B cell (primary cell): ENCODE results near the gene GLIS1. TPM values are rescaled to one million over a fixed set of nuclear protein-coding genes. Genes with fewer than 3 reads are reported as not detected.

Experiments used
- ATAC-seq: fragments of 200-7000 bp; cut with Tn5 transposase; one replicate; pipeline ENCODE4 v1.10.0; 2021; ENCODE audit warnings: low read depth, mild to moderate bottlenecking, moderate number of reproducible peaks, moderate library complexity
- CTCF ChIA-PET: fragments of 350-600 bp; sonication (Branson Sonifier 250); formaldehyde crosslinking; loops from one replicate; lab custom pipeline; 2021; ENCODE audit warnings: antibody characterized with exemption, inconsistent platforms; lab: Charles Lee
- POLR2A ChIA-PET: fragments of 350-600 bp; sonication (Branson Sonifier 250); formaldehyde crosslinking; loops from one replicate; lab custom pipeline; 2021; ENCODE audit warnings: antibody characterized with exemption; lab: Charles Lee
- DNase-seq: peaks from one replicate; pipeline ENCODE4 v3.0.0; 2013
- H2AFZ ChIP-seq: 2 replicates; pipeline ENCODE4 v1.6.1; 2012; ENCODE audit warnings: mild to moderate bottlenecking, low read depth, low read length; ENCODE audit not compliant: insufficient read depth, poor library complexity, severe bottlenecking
- H3K27ac ChIP-seq, 2 donors: 1 replicate in 1 of 2; 2 replicates in 1 of 2; pipeline ENCODE4 v1.5.1; 2012 to 2013; ENCODE audit warnings: low read length in 2 of 2, mild to moderate bottlenecking in 2 of 2, moderate library complexity in 1 of 2
- H3K27me3 ChIP-seq, 4 experiments: fragments of 200-600 bp in 1 of 4; sonication (generic) in 1 of 4; replicated peaks in 1 of 4; 1 replicate in 2 of 4; 2 replicates in 2 of 4; pipeline versions ENCODE4 v1.6.1 to v1.7.0; 2013 to 2016; ENCODE audit warnings: low read length in 3 of 4, mild to moderate bottlenecking in 2 of 4, mixed read lengths in 1 of 4, moderate library complexity in 1 of 4; ENCODE audit not compliant: insufficient read depth in 4 of 4, control insufficient read depth in 3 of 4; ENCODE audit errors: control extremely low read depth in 1 of 4
- H3K36me3 ChIP-seq, 2 experiments: replicated peaks in 1 of 2; 1 replicate in 1 of 2; 2 replicates in 1 of 2; pipeline versions ENCODE4 v1.6.1 to v1.7.1; 2013; ENCODE audit warnings: low read length in 1 of 2; ENCODE audit not compliant: insufficient read depth in 2 of 2, control insufficient read depth in 1 of 2; ENCODE audit errors: control extremely low read depth in 1 of 2, extremely low read depth in 1 of 2
- H3K4me1 ChIP-seq, 2 donors: fragments of 200-600 bp in 1 of 2; sonication (generic) in 1 of 2; 1 replicate in 1 of 2; 2 replicates in 1 of 2; pipeline versions ENCODE4 v1.5.1 to v1.6.1; 2013 to 2017; ENCODE audit warnings: low read length in 2 of 2; ENCODE audit not compliant: control insufficient read depth in 2 of 2, insufficient read depth in 2 of 2
- H3K4me2 ChIP-seq: replicated peaks from 2 replicates; pipeline ENCODE3; 2012; ENCODE audit warnings: mild to moderate bottlenecking, low read depth, low read length; ENCODE audit not compliant: poor library complexity, severe bottlenecking
- H3K4me3 ChIP-seq, 5 experiments: fragments of 200-600 bp in 1 of 5; sonication (generic) in 1 of 5; 1 replicate in 3 of 5; 2 replicates in 2 of 5; pipeline versions ENCODE4 v1.5.1 to v1.7.0; 2011 to 2016; ENCODE audit warnings: low read length in 4 of 5, mild to moderate bottlenecking in 4 of 5, low read depth in 2 of 5, control low read depth in 1 of 5, moderate library complexity in 1 of 5; ENCODE audit not compliant: insufficient read depth in 1 of 5; ENCODE audit errors: control extremely low read depth in 1 of 5, extremely low read depth in 1 of 5
- H3K79me2 ChIP-seq: fragments of 200-600 bp; sonication (generic); one replicate; pipeline ENCODE4 v1.6.0; 2016; ENCODE audit warnings: low read length; ENCODE audit not compliant: control insufficient read depth, insufficient read depth
- H3K9ac ChIP-seq: fragments of 200-600 bp; sonication (generic); 2 replicates; pipeline ENCODE4 v1.6.1; 2017; ENCODE audit warnings: mild to moderate bottlenecking, low read length, moderate library complexity
- H3K9me3 ChIP-seq, 3 donors: one replicate each; pipeline versions ENCODE4 v1.6.1 to v1.7.1; 2013; ENCODE audit warnings: low read length in 2 of 3; ENCODE audit not compliant: control insufficient read depth in 2 of 3, insufficient read depth in 1 of 3; ENCODE audit errors: control extremely low read depth in 1 of 3
- H4K20me1 ChIP-seq: 2 replicates; pipeline ENCODE4 v1.6.0; 2012; ENCODE audit warnings: mild to moderate bottlenecking, low read length; ENCODE audit not compliant: insufficient read depth, control insufficient read depth, poor library complexity, severe bottlenecking
- H3K27ac Mint-ChIP-seq: one replicate; pipeline ENCODE4 v1.8.0; 2021; ENCODE audit warnings: mixed read lengths
- H3K27me3 Mint-ChIP-seq: one replicate; pipeline ENCODE4 v1.8.0; 2021; ENCODE audit warnings: mixed read lengths
- H3K4me1 Mint-ChIP-seq: one replicate; pipeline ENCODE4 v1.8.0; 2021; ENCODE audit warnings: mixed read lengths
- H3K4me3 Mint-ChIP-seq: one replicate; pipeline ENCODE4 v1.8.0; 2021; ENCODE audit warnings: mixed read lengths
- H3K9me3 Mint-ChIP-seq: one replicate; pipeline ENCODE4 v1.8.0; 2022; ENCODE audit warnings: mixed read lengths; ENCODE audit not compliant: insufficient read depth
- CTCF ChIP-seq: fragments of 200-600 bp; IDR thresholded peaks from one replicate; pipeline ENCODE4 v1.8.0; 2022; ENCODE audit warnings: antibody characterized with exemption, mild to moderate bottlenecking
- EZH2 ChIP-seq: IDR thresholded peaks from 2 replicates; pipeline ENCODE4 v1.6.1; 2012; ENCODE audit warnings: borderline replicate concordance, low read depth, mild to moderate bottlenecking, moderate library complexity, low read length; ENCODE audit not compliant: insufficient read depth, poor library complexity, severe bottlenecking
- WGBS: methylation state at CpG from one replicate; pipeline ENCODE4 v1.1.5; 2013; ENCODE audit warnings: missing lambda C conversion rate; ENCODE audit not compliant: insufficient coverage; 5-methylcytosine and 5-hydroxymethylcytosine counted together
- intact Hi-C: fragments of 100-400 bp; cut with micrococcal nuclease; formaldehyde crosslinking; loops from one replicate; pipeline ENCODE4 v1.10.0; 2022
- polyA plus RNA-seq: library from polyadenylated mRNA; depleted of rRNA; stranded (reverse); fragments of >200 nt; gene quantifications from 2 replicates; pipeline ENCODE4 v1.2.3, GENCODE V29; 2012
- total RNA-seq, 2 donors: library from RNA; stranded (reverse); fragments of 120-200 nt in 1 of 2; gene quantifications; 1 replicate in 1 of 2; 2 replicates in 1 of 2; pipeline versions ENCODE4 v1.2.3 to v1.2.4, GENCODE V29; 2013 to 2022

Gene GLIS1
- total and polyA plus RNA-seq, 2 donors (not counting 1 experiment from before 2014, with no cell fraction given), result not detected

GRCh38 chr1:53699981-53700380, 39.0 kb downstream of the GLIS1 start:
- Histone ChIP-seq H3K9ac (no peak overlapping the region), H3K4me1 (no peaks in the 10 kb centered on the region), H3K79me2 (no peaks in the 10 kb centered on the region), H3K4me2 (no peak overlapping the region), H4K20me1 (no peaks in the 10 kb centered on the region), H3K36me3 (no peaks in the 10 kb centered on the region), H3K4me3 (no peak overlapping the region), H3K27me3 (no peaks in the 10 kb centered on the region), H3K9me3 (peaks cover 0 to 7% (median 0%) of the 10 kb centered on the region in 3 donors), H3K27ac (no peak overlapping the region), H2AFZ (no peak overlapping the region)
- no peaks in the 10 kb centered on the region for H3K9me3 Mint-ChIP-seq
- ChIA-PET POLR2A (no interaction called here), CTCF (no interaction called here)
- DNase-seq, result no peak
- intact Hi-C loops, result no loop called here
- 93% methylated on average over 7 of the region's 8 CpGs for WGBS
- peaks cover 11% of the 10 kb centered on the region for H3K27me3 Mint-ChIP-seq
- no peak overlapping the region for H3K27ac Mint-ChIP-seq
- TF ChIP-seq CTCF (no peak), EZH2 (no peak)
- H3K4me3 Mint-ChIP-seq, result no peak overlapping the region
- ATAC-seq, result no peak
- H3K4me1 Mint-ChIP-seq, result no peaks in the 10 kb centered on the region

DNA sequence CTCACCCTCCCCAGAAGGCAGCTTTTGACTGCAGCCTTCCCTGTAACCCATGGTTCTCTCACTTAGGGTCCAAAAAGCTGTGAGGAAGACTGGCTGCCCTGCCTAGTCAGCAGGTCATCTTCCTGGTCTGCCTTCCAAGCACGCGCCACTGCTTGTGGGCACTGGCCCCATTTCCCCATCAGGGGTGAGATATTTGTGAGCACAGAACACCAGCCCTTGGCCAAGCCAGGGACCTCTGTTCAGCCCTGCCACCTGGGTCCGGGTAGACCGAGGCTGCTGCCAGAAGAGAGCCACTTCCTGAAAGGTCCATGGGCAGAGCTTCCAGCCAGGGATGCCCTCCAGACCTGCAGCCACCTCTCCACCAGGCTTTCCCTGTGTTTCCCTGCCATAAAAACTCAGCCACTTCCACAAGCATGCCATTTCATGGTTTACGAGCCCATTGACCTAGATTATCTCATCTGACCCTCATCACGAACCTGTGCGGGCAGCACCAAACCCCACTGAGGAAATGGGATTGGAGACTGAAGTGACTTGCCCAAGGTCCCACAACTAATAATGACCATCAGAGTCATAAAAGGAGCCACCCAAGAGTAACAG, 40.5 kb downstream of the GLIS1 start:
- TF ChIP-seq CTCF (no peak), EZH2 (no peak)
- no peak overlapping the region for H3K4me3 ChIP-seq

More for the DNA sequence above, 40.5 kb downstream of the GLIS1 start:
- Mint-ChIP-seq H3K27ac (no peak overlapping the region), H3K27me3 (peaks cover 11% of the 10 kb centered on the region), H3K4me3 (no peak overlapping the region), H3K4me1 (no peaks in the 10 kb centered on the region), H3K9me3 (no peaks in the 10 kb centered on the region)
- Histone ChIP-seq H3K4me1 (no peaks in the 10 kb centered on the region), H3K9me3 (peaks cover 0 to 7% (median 0%) of the 10 kb centered on the region in 3 donors), H2AFZ (no peak overlapping the region), H3K36me3 (no peaks in the 10 kb centered on the region), H3K79me2 (no peaks in the 10 kb centered on the region), H3K27ac (no peak overlapping the region), H3K4me2 (no peak overlapping the region), H3K9ac (no peak overlapping the region), H3K27me3 (no peaks in the 10 kb centered on the region), H4K20me1 (no peaks in the 10 kb centered on the region)
- no peak for DNase-seq
- WGBS, result 87% methylated on average over 6 of the region's 7 CpGs
- POLR2A ChIA-PET, result no interaction called here
- CTCF ChIA-PET, result no interaction called here
- intact Hi-C loops, result no loop called here
- ATAC-seq, result no peak
